NCI-H128 (cell line): Measurements from ENCODE around the gene LRBA.
"Not testable (repeated sequence)": the region's sequence is repeated elsewhere in the genome, so short reads cannot be mapped to it uniquely, and the experiment has no call there.

Source experiments
- DNase-seq: peaks from one replicate; lab custom pipeline; 2025; ENCODE audit not compliant: unreplicated experiment; lab: John Stamatoyannopoulos, UW

Gene LRBA

GRCh38 chr4:151014521-151015458 lies at the start of gene LRBA:
TSS of gene LRBA (minus strand) at chr4:151015284. CDS start at chr4:151014642, 642 bp downstream.
- peak; percentile 57 for DNase-seq

DNA sequence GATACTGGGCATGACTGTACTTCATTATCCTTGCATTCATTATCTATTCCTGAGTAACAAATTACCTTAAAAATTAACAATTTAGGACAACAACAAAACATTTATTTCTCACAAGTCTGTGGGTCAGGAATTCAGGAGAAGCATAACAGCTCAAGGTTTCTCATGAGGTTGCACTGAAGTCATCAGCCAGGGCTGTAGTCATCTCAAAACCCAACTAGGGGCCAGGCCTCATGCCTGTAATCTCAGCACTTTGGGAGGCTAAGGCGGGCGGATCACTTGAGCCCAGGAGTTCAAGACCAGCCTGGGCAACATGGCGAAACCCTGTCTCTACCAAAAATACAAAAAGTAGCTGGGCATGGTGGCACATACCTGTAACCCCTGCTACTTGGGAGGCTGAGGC lies 48.1 kb upstream of the LRBA start:
- DNase-seq = not testable (repeated sequence)

DNA sequence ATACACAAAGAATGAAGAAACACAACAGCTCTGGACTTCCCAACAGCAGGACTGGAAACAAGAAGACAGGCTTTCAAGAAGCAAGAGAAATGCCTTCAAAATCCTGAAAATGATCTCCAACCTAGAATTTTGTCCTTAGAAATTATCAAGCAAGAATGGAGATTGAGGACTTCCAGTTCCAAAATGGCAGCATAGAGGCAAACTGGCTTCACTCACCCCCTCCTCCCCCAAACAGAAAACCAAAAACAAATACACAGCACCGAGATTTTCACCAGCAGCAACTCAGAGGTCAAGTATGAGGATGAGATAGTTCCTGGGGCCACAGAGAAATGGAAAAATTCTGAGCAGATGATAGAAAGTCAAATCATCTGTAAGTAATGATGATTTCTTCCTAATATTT lies 40.5 kb upstream of the LRBA start:
- DNase-seq = no peak

GRCh38 chr4:151052785-151053184 lies 37.7 kb upstream of the LRBA start:
- DNase-seq = no peak

- DNase-seq = no peak
These were observed 34.4 kb upstream of the LRBA start for GRCh38 chr4:151049430-151049884.

DNA sequence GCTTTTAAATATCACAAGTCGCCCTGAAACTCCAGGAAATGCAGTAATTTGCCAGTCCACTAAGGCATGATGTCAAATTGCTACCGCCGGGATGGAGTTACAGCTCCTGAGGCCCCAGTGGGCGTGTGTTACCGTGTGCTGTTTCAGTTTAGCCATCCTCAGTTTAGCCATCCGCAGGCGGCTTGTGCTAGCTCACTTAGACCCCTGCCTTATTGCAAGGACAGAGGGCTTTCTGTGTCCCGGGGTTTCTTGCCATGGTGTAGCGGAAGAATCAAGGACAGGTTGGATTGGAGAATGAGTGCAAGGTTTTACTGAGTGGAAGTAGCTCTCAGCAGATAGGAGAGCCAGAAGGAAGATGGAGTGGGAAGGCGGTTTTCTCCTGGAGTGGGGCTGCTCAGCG lies 33.8 kb upstream of the LRBA start:
- DNase-seq = no peak

GRCh38 chr4:151046609-151047008 lies 31.5 kb upstream of the LRBA start:
- no peak for DNase-seq

GRCh38 chr4:151045907-151046306 lies 30.8 kb upstream of the LRBA start:
- peak; percentile 3 for DNase-seq

DNA sequence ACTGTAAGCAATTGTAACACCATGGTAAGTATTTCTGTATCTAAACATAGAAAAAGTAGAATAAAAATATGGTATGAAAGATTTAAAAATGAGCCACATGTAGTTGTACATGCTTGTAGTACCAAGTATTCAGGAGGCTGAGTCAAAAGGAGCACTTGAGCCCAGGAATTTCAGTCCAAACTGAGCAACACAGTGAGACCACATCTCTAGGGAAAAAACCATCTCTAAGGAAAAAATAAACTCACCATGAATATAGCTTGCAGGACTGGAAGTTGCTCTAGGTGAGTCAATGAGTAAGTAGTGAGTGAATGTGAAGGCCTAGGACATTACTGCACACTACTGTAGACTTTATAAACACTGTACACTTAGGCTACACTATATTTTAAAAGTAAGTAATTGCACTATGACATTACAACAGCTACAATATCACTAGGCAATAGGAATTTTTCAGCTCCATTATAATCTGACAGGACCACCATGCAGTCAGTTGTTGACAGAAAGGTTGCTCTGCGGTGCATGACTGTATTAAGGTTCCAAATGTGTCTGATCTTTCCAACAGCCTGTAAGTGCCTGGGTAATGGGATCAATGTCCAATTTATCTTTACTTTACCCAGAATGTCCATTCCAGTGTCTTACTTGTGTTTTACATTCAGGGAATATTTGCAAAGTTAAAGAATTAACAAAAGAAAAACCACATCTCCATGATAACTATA lies 28.9 kb upstream of the LRBA start:
- no peak for DNase-seq

DNA sequence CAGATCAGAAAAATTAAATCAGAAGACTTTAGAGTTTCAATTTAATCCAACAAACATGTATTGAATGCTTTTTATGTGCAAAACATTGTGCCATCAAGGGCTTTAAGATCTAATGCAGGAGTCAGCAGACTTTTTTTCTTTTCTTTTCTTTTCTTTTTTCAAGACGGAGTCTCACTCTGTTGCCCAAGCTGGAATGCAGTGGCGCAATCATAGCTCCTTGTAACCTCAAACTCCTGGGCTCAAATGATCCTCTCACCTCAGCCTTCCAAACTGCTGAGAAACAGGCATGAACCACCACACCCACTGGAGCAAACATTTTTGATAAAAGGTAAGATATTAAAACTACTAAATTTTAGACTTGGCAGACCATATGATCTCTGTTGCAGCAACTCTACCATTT lies 24.6 kb upstream of the LRBA start:
- DNase-seq = no peak

DNA sequence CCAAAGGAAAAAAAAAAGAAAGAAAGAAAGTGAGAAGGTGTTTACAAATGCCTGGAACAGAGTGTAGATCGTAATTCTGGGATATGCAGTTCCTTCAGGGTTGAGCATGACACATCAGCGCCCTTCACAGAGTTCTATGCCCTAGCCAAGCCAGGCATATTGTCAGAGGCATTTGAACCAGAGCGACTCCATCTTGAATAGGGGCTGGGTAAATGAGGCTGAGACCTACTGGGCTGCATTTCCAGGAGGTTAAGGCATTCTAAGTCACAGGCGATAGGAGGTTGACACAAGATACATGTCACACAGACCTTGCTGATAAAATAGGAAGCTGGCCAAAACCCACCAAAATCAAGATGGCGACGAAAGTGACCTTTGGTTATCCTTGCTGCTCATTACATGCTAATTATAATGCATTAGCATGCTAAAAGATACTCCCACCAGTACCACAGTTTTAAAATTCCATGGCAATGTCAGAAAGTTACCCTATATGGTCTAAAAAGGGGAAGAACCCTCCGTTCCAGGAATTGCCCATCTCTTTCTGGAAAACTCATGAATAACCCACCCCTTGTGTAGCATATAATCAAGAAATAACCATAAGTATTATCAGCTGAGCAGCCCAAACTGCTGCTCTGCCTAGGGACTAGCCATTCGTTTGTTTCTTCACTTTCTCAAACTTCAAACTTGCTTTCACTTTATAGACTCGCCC lies 23.5 kb upstream of the LRBA start:
- no peak for DNase-seq

GRCh38 chr4:151035911-151036310 lies 20.8 kb upstream of the LRBA start:
- no peak for DNase-seq

GRCh38 chr4:151035328-151035727 lies 20.2 kb upstream of the LRBA start:
- DNase-seq = peak; percentile 48

GRCh38 chr4:151034829-151035228 lies 19.7 kb upstream of the LRBA start:
- DNase-seq = no peak

DNA sequence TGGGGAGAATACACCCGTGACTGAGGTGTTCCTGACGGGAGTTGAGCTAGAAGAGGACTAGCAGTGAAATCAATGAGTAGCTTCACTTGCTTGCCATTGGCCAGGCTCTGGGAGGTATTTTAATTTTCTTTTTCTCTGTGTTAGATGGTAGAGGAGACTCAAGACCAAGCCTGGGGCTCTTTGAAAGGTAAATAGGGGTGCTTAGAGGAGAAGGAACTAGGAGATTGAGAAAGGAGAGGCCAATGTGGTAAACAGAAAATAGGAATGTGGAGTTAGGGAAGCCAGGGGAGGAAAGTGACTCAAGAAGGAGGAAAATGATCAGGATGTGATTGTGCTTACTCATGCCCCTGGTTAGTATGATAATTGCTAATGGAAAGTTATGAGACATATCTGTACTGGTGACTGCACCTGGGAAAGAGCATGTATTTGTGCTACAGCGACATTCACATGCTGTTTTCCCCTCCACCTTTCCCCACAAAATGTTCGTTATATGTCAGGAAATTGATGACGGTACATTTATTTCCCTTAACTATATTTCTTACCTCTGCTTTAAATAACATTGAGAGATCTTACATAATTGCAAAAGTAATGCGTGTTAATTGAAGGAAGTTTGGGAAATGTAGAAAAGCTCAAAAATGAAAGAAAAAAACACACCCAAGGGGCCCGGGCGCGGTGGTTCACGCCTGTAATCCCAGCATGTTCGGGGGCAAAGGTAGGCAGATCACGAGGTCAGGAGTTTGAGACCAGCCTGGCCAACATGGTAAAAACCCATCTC lies 16.9 kb upstream of the LRBA start:
- DNase-seq = no peak

DNA sequence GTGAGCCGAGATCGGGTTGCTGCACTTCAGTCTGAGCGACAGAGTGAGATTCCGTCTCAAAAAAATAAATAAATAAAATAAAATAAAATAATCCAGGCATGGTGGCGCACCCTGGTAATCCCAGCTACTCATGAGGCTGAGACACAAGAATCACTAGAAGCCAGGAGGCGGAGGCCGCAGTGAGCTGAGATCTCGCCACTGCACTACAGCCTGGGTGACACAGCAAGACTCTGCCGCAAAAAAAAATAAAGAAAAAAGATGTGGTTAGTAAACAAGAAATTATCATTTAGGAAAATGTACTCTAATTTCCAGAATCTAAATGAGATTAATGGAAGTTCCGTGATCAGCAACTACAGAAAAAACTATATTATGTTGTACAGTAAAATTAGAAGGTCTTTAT lies 14.5 kb upstream of the LRBA start:
- no peak for DNase-seq

DNA sequence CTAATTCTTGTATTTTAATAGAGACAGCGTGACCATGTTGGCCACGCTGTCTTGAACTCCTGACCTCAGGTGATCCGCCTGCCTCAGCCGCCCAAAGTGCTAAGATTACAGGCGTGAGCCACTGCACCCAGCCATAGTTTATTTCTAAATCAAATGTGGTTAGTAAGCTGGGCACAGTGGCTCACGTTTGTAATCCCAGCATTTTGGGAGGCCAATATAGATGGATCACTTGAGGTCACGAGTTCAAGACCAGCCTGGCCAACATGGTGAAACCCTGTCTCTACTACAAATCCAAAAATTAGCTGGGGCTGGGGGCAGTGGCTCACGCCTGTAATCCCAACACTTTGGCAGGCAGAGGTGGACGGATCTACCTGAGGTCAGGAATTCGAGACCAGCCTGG lies 13.9 kb upstream of the LRBA start:
- not testable (repeated sequence) for DNase-seq

DNA sequence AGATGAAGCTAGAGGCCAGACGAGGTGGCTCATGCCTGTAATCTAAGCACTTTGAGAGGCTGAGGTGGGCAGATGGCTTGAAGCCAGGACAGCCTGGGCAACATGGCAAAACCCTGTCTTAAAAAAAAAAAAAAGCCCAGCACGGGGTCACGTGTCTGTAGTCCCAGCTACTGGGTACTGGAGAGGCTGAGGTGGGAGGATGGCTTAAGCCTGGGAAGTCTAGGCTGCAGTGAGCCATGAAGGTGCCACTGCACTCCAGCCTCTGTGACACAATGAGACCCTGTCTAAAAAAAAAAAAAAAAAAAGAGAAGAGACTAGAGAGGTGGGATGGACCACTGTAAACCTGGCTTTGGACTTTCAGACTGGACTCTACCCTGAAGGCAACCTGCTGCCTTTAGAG lies 10.7 kb upstream of the LRBA start:
- DNase-seq = no peak

DNA sequence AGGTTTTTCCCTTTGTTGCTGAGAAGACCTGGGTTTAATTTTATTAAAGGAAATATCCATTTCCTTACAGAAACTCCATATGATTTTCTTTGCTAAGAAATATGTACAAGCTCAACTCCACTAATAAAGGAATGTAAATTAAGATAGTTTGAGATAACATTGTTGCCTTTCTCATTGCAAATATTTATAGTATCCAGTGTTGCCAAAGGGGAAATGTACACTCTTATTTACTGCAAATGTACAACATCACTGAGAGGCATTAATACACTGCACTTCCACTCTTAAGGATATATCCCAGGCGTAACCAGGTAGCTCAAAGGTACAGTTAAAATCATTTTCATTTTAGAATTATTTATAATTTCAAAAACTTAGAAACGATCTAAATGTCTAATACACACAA lies 7.5 kb upstream of the LRBA start:
- DNase-seq = no peak

DNA sequence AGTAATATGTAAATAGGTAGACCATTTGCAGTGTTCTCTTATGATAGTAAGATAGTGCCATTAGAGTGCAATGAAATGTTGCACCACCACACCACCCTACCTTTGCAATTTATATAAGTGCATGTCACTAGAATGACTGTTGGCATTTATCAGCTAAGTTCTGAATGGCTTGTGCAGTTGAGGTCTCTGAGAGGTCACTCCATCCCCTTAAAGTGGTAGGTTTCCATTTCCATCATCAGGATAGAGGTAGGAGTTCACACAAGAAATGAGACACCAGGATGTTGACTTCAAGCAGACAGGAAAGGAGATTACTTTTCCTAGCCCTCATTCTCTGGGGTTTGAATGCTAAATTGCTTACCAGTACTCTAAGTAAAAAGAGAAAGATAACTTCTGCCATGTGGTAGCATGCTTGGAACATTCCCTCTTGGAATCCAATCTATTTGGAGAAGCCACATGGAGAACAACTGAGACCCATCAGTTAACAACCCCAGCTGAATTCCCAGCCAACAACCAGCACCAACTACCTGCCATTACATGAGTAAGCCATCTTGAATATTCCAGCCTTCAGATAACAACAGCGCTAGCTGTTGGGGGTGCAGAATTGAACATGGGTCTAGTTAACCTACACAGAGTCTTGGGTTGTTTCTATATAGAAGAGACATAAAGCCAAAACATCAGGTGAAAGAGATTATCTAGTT lies 6.7 kb upstream of the LRBA start:
- no peak for DNase-seq
